GM12875 (cell line): Measurements from ENCODE around the gene RASGEF1B.

ENCODE experiments used
- H3K4me3 ChIP-seq: one replicate; pipeline ENCODE4 v1.5.1; 2011; ENCODE audit warnings: low read depth, low read length, control low read depth
- TF ChIP-seq, protein P1 (sequence below): IDR thresholded peaks from 2 replicates; pipeline ENCODE4 v1.5.1; 2011; ENCODE audit warnings: low read depth, mild to moderate bottlenecking, control low read depth, inconsistent platforms, low read length, moderate library complexity, borderline replicate concordance; ENCODE audit not compliant: insufficient read depth

The RASGEF1B gene

DNA sequence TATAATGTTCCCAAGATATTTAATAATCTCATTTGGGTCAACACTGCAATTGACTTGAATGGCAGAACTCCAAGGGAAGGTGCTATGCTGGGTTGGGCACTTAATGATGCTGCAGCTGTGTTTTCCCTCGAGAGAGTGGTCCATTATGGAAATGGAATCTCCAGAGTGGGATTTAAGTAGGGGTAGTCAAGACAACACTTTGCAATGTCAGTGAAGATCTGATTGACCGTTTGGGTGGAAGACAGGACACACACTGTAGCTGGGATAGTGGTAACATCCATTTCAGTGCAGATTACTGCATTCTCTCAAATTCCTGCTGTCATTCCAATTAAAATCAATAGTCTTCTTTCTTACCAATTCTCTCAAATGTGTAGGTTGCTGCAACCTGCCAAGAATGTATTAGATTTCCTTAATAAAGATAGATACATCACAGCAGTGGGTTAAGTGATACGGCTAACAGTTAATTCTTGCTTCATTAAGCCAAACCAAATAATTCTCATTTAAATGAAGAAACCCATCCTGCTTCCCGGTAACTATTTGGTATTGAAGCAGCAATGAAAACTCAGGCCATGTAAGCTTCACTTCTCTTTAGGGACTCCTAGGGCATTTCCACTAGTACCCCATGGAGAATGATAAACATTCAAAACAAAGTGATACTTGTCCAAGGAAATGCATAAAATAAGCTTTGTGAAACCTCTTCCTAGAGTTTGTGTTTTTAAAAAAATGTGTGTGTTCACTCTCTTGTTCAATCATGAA is 40.5 kb upstream of the RASGEF1B start:
- TF ChIP-seq, protein P1, sequence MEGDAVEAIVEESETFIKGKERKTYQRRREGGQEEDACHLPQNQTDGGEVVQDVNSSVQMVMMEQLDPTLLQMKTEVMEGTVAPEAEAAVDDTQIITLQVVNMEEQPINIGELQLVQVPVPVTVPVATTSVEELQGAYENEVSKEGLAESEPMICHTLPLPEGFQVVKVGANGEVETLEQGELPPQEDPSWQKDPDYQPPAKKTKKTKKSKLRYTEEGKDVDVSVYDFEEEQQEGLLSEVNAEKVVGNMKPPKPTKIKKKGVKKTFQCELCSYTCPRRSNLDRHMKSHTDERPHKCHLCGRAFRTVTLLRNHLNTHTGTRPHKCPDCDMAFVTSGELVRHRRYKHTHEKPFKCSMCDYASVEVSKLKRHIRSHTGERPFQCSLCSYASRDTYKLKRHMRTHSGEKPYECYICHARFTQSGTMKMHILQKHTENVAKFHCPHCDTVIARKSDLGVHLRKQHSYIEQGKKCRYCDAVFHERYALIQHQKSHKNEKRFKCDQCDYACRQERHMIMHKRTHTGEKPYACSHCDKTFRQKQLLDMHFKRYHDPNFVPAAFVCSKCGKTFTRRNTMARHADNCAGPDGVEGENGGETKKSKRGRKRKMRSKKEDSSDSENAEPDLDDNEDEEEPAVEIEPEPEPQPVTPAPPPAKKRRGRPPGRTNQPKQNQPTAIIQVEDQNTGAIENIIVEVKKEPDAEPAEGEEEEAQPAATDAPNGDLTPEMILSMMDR, result no peak
- no peak overlapping the region for H3K4me3 ChIP-seq

DNA sequence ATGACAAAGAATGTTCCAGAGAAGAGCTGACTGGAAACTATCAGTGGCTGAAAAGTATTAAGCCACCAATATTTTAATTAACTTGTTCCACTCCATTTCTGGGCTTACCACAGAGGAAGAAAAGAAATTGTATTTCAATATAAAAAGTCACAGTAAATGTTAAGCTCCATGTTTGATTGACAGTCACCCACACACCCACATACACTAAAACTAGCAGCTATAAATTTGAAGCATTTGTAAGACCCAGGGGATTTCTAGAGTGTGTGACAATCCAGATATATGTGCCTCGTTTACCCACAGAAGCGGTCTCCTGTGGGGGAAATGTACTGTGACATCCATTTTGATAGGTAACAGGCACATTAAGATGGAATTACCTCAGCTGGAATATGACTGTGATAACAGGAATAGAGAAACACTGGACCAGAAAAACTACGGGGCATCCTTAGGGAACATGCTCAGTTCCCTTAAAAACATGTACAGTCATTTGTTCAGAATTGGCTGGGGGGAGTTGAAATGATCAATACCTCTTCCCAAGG is 39.0 kb upstream of the RASGEF1B start:
- no peak overlapping the region for H3K4me3 ChIP-seq
- TF ChIP-seq, protein P1, result no peak

DNA sequence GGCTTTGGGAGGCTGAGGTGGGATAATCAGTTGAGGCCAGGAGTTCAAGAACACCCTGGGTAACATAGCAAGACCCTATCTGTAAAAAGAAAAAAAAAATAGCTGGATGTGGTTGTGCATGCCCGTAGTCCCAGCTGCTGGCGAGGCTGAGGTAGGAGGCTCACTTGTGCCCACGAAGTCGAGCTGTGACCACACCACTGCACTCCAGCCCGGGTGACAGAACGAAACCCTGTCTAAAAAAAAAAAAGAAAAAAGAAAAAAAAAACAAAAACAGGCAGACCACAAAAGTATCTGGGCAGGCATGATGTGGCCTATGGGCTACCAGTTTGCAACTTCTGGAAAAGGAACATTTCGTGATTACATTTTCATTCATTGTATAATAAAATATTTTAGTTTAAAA is 38.1 kb upstream of the RASGEF1B start:
- no peak overlapping the region for H3K4me3 ChIP-seq
- TF ChIP-seq, protein P1, result no peak

DNA sequence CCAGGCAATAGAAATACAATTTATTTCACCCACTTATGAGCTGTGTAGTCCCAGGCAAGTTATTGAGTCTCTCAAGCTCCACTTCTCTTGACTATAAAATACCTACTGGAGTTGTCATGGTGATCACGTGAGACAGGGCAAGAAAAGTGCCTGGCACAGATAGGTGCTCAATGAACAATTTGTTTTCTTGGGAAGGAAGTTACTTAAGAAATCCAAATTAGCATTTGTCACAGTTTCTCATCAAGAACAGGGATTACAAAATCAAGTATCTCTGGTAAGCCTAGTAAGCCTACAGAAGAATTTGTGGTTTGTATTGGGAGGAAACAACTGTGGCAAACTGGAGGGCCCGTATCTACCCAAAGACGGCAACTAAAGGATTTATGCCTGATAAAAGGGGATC is 37.5 kb upstream of the RASGEF1B start:
- TF ChIP-seq, protein P1, result no peak

DNA sequence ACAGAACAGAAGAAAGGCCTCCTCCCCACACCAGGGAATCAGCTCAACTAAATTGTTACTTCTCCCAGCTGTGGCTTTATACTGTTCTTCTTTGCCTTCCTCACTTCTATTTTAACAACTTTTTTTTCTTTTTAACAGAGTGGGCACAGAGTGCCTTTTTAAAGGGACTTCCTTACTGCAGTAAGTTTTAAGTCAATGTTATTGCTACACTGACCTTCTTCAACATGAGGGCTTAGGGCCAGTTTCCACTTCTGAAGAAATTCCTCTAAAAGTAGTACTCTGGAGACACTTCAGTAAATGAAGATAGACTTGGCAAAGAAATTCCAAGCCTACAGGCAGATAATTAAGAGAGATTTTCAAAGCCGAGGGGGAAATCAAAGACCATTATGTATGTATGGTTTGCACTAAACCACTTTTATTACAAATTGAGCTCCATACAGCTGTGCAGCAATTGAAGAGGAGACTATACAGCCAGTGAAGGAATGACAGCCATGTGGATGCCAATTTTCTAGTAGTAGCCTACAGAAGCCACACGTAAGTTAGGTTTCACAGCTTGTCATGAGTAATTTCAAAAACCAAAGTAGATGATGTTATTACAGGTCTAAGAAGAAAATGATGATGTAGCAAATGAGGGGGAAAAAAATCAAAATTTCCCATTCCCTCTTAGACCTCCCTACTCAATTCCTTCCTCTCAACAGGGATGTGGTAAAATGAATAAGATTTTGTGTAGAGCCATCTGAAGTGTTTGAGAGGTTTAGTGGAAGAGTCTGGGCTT is 36.9 kb upstream of the RASGEF1B start:
- no peak overlapping the region for H3K4me3 ChIP-seq
- TF ChIP-seq, protein P1, result no peak

More for the DNA sequence above, 37.5 kb upstream of the RASGEF1B start:
- no peak overlapping the region for H3K4me3 ChIP-seq

DNA sequence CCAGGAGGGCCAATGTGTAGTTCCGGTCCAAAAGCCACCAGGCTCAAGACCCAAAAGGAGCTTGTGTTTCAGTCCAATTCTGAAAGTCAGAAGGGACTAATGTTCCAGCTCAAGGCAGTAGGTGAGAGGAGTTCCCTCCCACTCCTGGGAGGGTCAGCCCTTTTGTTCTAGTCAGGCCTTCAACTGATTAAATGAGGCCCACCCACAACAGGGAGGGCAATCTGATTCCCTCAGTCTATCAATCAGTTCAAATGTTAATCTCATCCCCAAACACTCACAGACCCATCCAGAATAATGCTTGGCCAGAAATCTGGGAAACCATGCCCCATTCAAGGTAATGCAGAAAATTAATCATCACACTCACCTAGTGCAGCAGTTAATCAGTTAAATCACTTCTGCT is 35.8 kb upstream of the RASGEF1B start:
- TF ChIP-seq, protein P1, result no peak
- no peak overlapping the region for H3K4me3 ChIP-seq
